Astrocyte of the spinal cord (primary cell): ENCODE data around the gene PTMA.

Source experiments
- DNase-seq: peaks from one replicate; pipeline ENCODE4 v3.0.0; 2011; ENCODE audit warnings: low read depth, low spot score
- H3K4me3 ChIP-seq: 2 replicates; pipeline ENCODE4 v1.5.1; 2011; ENCODE audit warnings: low read depth, mild to moderate bottlenecking, low read length, moderate library complexity
- CTCF ChIP-seq: IDR thresholded peaks from 2 replicates; pipeline ENCODE4 v1.5.1; 2012; ENCODE audit warnings: low read depth, mild to moderate bottlenecking, low read length, inconsistent platforms
- in situ Hi-C: cut with HindIII; loops from 2 replicates; pipeline ENCODE4 v1.10.0; 2017; ENCODE audit warnings: low sequenced_read_pairs

The PTMA gene

DNA sequence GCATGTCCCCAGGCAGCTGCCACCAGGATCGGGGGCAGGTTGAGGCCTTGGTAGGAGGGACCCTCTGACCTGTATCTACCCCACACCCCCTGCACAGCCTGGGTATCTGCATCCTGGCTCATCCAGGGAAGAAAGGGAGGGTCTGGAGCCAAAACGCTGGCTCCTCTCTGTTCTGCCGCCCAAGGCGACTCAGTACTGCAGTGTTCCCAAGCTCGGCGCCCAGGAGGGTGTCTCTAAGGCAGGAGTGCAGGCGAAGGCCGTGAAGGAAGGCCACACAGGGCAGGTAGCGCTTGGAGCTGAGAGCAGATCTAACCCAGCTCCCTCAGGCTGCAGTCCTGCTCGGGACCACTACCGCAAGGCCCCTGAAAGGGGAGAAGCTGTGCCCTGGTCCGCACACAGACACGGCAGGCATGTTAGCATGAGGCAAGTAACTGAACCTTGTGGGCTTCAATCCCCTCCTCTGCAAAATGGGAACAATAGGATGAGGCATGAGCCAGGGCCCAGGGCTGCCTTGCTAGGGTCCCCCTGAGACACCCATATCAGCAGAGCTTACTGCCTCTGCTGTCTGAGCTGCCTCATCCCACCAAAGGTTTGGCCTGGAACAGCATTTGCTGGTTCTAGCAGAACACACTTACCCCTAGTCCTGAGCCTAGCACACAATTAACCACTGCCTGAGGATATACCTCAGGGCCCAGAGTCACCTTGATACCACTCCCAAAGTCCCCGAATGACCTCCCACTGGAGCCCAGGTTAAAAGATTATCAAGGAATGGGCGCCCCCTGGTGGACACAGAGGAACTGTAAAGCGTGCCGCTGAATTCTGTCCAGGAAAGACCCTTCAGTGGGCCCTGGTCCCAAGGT lies 6.5 kb downstream of the PTMA start:
- DNase-seq: peak; percentile 44
- TF ChIP-seq CTCF: peak; percentile 73
- H3K4me3 ChIP-seq: no peak overlapping the region
- in situ Hi-C loops: no loop called here

DNA sequence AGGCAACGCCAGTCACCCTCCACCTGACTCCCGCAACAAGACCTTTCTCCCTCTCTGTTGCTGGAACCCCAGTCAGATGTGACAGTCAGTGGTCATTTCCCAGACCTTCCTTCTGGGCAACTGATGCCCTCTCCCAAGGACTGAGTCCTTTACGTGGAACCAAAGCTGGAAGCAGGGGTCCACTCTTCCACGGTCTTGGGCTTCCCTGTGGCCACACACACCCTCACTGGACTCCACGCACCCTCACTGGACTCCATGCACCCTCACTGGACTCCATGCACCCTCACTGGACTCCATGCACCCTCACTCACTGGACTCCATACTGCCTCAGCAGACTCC lies 7.1 kb downstream of the PTMA start:
- no peak for DNase-seq
- H3K4me3 ChIP-seq: no peak overlapping the region
- no peak for TF ChIP-seq CTCF
- in situ Hi-C loops: no loop called here

DNA sequence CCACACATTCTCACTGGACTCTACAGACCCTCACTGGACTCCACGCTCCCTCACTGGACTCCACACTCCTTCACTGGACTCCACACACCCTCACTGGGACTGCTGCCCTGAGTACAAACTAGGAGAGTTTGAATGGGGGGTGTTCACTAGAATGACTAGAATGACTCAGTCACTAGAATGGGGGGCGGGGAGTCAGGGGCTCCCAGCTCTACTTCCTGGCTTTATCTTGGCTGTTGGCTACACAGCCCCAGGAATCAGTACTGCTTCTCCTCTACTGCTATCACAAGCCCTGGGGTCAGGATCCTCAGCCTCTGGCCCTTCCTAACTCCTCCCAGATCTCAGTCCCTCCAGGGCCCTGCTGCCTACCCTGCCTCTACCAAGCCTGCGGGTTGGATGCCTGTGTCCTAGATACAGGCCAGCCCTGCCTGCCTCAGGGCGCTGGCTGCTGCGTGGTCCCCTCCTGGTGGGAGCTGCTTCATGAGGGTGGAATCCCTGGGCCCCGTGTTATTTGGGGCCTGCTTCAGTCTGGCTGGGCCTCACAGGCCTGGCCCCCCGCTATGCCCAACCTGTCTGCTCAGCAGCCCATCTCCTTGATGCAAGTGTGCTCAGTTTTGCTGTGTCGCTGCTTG lies 7.8 kb downstream of the PTMA start:
- TF ChIP-seq CTCF: no peak
- DNase-seq: peak; percentile 46
- in situ Hi-C loops: no loop called here
- no peak overlapping the region for H3K4me3 ChIP-seq

DNA sequence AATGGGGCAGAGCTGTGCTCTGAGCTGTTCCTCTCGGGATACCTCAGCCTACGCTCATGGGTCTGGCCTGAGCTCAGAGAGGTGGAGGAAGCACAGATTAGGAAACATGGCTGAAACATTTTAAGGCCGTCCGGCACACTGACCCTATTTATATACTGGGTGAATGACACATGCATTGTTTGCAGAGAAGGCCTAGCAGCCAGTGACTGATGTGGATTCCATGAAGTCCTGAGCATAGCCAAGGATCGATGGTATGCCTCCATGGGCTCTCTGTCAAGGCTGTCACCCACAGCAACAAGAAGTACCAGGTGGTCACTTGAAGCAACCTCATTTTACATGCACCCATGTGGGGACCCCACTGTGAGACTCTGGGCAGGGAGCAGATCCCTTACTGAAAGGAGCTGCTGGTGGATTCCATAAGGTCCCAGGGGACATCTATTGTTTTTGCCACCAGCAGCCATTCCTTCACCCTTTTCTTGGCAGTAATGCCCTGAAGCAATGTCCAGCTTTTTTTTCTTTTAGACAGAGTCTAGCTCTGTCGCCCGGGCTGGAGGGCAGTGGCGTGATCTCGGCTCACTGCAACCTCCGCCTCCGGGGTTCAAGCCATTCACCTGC lies 8.4 kb downstream of the PTMA start:
- DNase-seq: no peak
- H3K4me3 ChIP-seq: no peak overlapping the region
- no peak for TF ChIP-seq CTCF
- in situ Hi-C loops: no loop called here

- in situ Hi-C loops: no loop called here
- DNase-seq: peak; percentile 59
- no peak for TF ChIP-seq CTCF
- no peak overlapping the region for H3K4me3 ChIP-seq
These were observed 9.2 kb downstream of the PTMA start for GRCh38 chr2:231717281-231718171.

- TF ChIP-seq CTCF: no peak
- no peak for DNase-seq
- H3K4me3 ChIP-seq: no peak overlapping the region
- in situ Hi-C loops: no loop called here
These were observed 10.5 kb downstream of the PTMA start for GRCh38 chr2:231718799-231719198.
